ENCODE results near the gene EPS8L3. TPM values are rescaled to one million over a fixed set of nuclear protein-coding genes. Genes with fewer than 3 reads are reported as not detected.

EPS8L3 gene
- total and polyA plus RNA-seq, 2 of the 4 experiments (the other 2 are of a cell fraction), result not detected

DNA sequence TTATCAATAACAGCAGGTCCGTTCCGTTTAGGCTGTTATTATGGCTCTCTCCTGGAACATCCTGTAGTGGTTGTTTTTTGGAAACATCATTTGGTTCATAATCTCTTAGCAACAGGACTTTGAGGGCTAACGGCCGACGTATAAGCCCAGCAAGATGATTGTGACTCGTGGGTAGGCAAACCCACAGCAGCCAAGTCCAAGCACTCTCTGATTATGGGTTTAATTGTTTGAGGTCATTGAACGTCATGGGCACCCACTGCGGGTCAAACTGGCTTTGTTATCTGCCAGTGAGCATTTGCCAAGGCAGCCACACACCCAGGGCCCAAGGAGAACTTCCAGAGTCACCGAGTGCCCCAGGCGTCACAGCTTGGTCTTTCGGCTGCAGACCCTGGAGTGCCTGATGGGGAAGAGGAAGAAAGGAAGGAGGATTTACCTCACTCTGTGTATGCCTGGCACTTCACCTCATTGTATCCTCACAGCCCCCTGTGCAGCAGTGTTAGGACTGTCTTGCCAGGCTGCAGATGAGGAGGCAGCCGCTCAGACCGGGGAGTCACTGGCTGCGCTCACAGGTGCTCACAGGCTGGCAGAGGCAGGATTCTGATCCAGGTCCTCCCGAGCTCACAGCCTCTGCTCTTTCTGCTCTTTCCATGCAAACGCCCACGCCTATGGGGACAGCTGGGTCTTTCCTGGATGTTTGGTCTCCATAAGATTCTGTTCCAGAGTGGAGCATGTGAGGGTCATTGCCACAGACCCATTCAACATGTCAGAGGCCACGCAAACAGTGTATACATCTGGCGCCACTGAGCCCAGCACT, 30.8 kb upstream of the EPS8L3 start (continued):
- TF ChIP-seq MAZ (IDR thresholded peaks at IDR 0.05; ENCODE audit: borderline replicate concordance, low read depth, low read length) (no peak), SMC3 (IDR thresholded peaks at IDR 0.05; ENCODE audit: low read depth, low read length) (no peak), MAFK (IDR thresholded peaks at IDR 0.05; ENCODE audit: low read depth, low read length) (no peak), CEBPB (IDR thresholded peaks at IDR 0.05; ENCODE audit: low read depth, low read length) (no peak)

Data from IMR-90 (cell line).